DOHH2 (cell line): ENCODE results near the gene SLC1A4.

ENCODE experiments used
- EZH2phosphoT487 ChIP-seq: fragments of 200-600 bp; sonication (generic); IDR thresholded peaks from 2 replicates; pipeline ENCODE4 v1.6.1; 2017; ENCODE audit warnings: borderline replicate concordance, mild to moderate bottlenecking, antibody characterized with exemption, low read length, moderate library complexity, mixed read lengths
- TF ChIP-seq, protein P1 (sequence below): fragments of 200-600 bp; sonication (generic); IDR thresholded peaks from one replicate; pipeline ENCODE4 v1.5.1; 2014; ENCODE audit warnings: antibody characterized with exemption, mild to moderate bottlenecking, low read depth, low read length; ENCODE audit not compliant: poor library complexity, severe bottlenecking

- TF ChIP-seq, protein P1, sequence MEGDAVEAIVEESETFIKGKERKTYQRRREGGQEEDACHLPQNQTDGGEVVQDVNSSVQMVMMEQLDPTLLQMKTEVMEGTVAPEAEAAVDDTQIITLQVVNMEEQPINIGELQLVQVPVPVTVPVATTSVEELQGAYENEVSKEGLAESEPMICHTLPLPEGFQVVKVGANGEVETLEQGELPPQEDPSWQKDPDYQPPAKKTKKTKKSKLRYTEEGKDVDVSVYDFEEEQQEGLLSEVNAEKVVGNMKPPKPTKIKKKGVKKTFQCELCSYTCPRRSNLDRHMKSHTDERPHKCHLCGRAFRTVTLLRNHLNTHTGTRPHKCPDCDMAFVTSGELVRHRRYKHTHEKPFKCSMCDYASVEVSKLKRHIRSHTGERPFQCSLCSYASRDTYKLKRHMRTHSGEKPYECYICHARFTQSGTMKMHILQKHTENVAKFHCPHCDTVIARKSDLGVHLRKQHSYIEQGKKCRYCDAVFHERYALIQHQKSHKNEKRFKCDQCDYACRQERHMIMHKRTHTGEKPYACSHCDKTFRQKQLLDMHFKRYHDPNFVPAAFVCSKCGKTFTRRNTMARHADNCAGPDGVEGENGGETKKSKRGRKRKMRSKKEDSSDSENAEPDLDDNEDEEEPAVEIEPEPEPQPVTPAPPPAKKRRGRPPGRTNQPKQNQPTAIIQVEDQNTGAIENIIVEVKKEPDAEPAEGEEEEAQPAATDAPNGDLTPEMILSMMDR = no peak
- no peak for TF ChIP-seq EZH2phosphoT487
These were observed 37.1 kb upstream of the SLC1A4 start for GRCh38 chr2:64952096-64952495.
